Calu3 (cell line): ENCODE results near the gene FGF18. TPM values are rescaled to one million over a fixed set of nuclear protein-coding genes. Genes with fewer than 3 reads are reported as not detected.

Experiments
- BruUV-seq: library from RNA; stranded (reverse); fragments of 400-500 nt; replicated peaks from 2 replicates; lab custom pipeline; 2021; lab: Mats Ljungman, UMichigan
- CTCF ChIA-PET: fragments of 300-600 bp; sonication (Branson Sonifier 250); formaldehyde crosslinking; loops from one replicate; lab custom pipeline; 2022; ENCODE audit warnings: antibody characterized with exemption; lab: Charles Lee
- DNase-seq: peaks from one replicate; pipeline ENCODE4 v3.0.0; 2022
- H3K27ac Mint-ChIP-seq: one replicate; pipeline ENCODE4 v1.8.0; 2022; ENCODE audit warnings: mixed read lengths; ENCODE audit not compliant: unreplicated experiment
- H3K27me3 Mint-ChIP-seq: one replicate; pipeline ENCODE4 v1.8.0; 2022; ENCODE audit warnings: mixed read lengths; ENCODE audit not compliant: unreplicated experiment
- H3K36me3 Mint-ChIP-seq: one replicate; pipeline ENCODE4 v1.8.0; 2022; ENCODE audit warnings: mild to moderate bottlenecking, moderate library complexity, mixed read lengths; ENCODE audit not compliant: insufficient read depth, unreplicated experiment
- H3K4me1 Mint-ChIP-seq: one replicate; pipeline ENCODE4 v1.8.0; 2022; ENCODE audit warnings: mild to moderate bottlenecking, low read depth, mixed read lengths; ENCODE audit not compliant: unreplicated experiment
- H3K4me3 Mint-ChIP-seq: one replicate; pipeline ENCODE4 v1.8.0; 2022; ENCODE audit warnings: mild to moderate bottlenecking, low read depth, moderate library complexity, mixed read lengths; ENCODE audit not compliant: unreplicated experiment
- H3K9me3 Mint-ChIP-seq: one replicate; pipeline ENCODE4 v1.8.0; 2022; ENCODE audit warnings: low read depth, mixed read lengths; ENCODE audit not compliant: unreplicated experiment
- CTCF ChIP-seq: fragments of 200-600 bp; IDR thresholded peaks from one replicate; pipeline ENCODE4 v1.8.0; 2022; ENCODE audit warnings: antibody characterized with exemption; ENCODE audit not compliant: unreplicated experiment
- intact Hi-C: fragments of 100-400 bp; cut with micrococcal nuclease; formaldehyde crosslinking; loops from one replicate; pipeline ENCODE4 v1.10.0; 2022; ENCODE audit not compliant: unreplicated experiment
- total RNA-seq: library from RNA; stranded (reverse); gene quantifications from 2 replicates; pipeline ENCODE4 v1.2.3, GENCODE V29; 2022

Gene FGF18
- total RNA-seq, 1 experiment from 2014 or later = 0.76 TPM

GRCh38 chr5:171419688-171420430 is 412 bp downstream of the FGF18 start:
- Mint-ChIP-seq H3K9me3 (no peaks in the 10 kb centered on the region), H3K4me3 (peak overlapping the region; percentile 88), H3K27ac (peak overlapping the region; percentile 65), H3K27me3 (peaks cover 26% of the 10 kb centered on the region), H3K36me3 (peaks cover 39% of the 10 kb centered on the region), H3K4me1 (peaks cover 39% of the 10 kb centered on the region)
- intact Hi-C loops = loop anchor here (2.0 to 10.0 kb wide), 4 partner anchors 185 to 807 kb away; no protein-coding TSS in a partner anchor
- peak; percentile 65 for DNase-seq
- no TSS peak for BruUV-seq
- TF ChIP-seq CTCF = no peak
- CTCF ChIA-PET = interaction anchor here (0.9 to 1.3 kb wide), 3 partner anchors 63 to 492 kb away, joined by 3 to 4 read pairs (median 4); no protein-coding TSS in a partner anchor

GRCh38 chr5:171420431-171421241 is 1.2 kb downstream of the FGF18 start:
- CTCF ChIA-PET = interaction anchor here (0.6 kb wide), 1 partner anchor 67 kb away, joined by 4 read pairs; no protein-coding TSS in a partner anchor
- intact Hi-C loops = loop anchor here (2.0 to 5.0 kb wide), 2 partner anchors 486 to 807 kb away; no protein-coding TSS in a partner anchor
- TF ChIP-seq CTCF = no peak

GRCh38 chr5:171421331-171422262 is 2.1 kb downstream of the FGF18 start:
- TF ChIP-seq CTCF = no peak
- H3K27ac Mint-ChIP-seq = no peak overlapping the region
- H3K4me1 Mint-ChIP-seq = peaks cover 42% of the 10 kb centered on the region
- no TSS peak for BruUV-seq
- peaks cover 28% of the 10 kb centered on the region for H3K36me3 Mint-ChIP-seq
- peak overlapping the region; percentile 88 for H3K4me3 Mint-ChIP-seq
- peaks cover 26% of the 10 kb centered on the region for H3K27me3 Mint-ChIP-seq
- no peak for DNase-seq
- H3K9me3 Mint-ChIP-seq = no peaks in the 10 kb centered on the region
- CTCF ChIA-PET = interaction anchor here (0.6 kb wide), 1 partner anchor 68 kb away, joined by 4 read pairs; no protein-coding TSS in a partner anchor
- intact Hi-C loops = loop anchor here (2.0 to 5.0 kb wide), 2 partner anchors 485 to 806 kb away; no protein-coding TSS in a partner anchor

More at GRCh38 chr5:171420431-171421241, 1.2 kb downstream of the FGF18 start:
- H3K36me3 Mint-ChIP-seq = peaks cover 33% of the 10 kb centered on the region
- H3K4me1 Mint-ChIP-seq = peaks cover 42% of the 10 kb centered on the region
- H3K4me3 Mint-ChIP-seq = peak overlapping the region; percentile 88
- BruUV-seq = no TSS peak
- peaks cover 26% of the 10 kb centered on the region for H3K27me3 Mint-ChIP-seq
- no peaks in the 10 kb centered on the region for H3K9me3 Mint-ChIP-seq
- peak; percentile 38 for DNase-seq
- peak overlapping the region; percentile 65 for H3K27ac Mint-ChIP-seq
